IMR-90 (cell line): ENCODE measurements around the gene ADGRG4.

Source experiments
- CEBPB ChIP-seq: IDR thresholded peaks from 2 replicates; pipeline ENCODE4 v1.6.1; 2012; ENCODE audit warnings: low read depth, low read length, improper control_type of control experiment
- CTCF ChIP-seq: conservative IDR thresholded peaks from 2 replicates; pipeline ENCODE4 v1.5.1; 2012; ENCODE audit warnings: mild to moderate bottlenecking, low read depth, low read length, improper control_type of control experiment

GRCh38 chrX:136258951-136259350, 41.8 kb upstream of the ADGRG4 start:
- TF ChIP-seq CEBPB (no peak), CTCF (no peak)
